ENCODE data around the gene XPO6.
"Not testable (repeated sequence)": the region's sequence is repeated elsewhere in the genome, so short reads cannot be mapped to it uniquely, and the experiment has no call there.

The XPO6 gene

DNA sequence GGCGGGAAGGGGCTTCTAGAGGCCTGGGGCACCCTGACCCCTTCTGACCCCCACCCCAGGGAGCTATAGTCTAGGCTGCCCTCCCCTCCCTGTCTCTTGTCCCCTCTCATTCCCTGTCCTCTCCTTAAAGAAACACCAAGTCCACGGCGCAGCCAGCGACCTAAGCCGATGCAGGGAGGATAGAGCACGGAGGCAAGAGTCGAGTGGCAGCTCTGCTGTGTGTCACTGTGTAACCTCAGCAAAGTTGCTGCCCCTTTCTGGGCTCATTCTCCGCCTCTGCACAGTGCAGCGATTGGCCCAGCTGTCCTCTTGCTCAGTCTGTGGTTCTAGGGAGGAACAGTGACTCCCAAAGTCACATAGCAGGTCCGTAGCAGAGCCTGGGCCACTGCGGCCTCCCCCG is 44.1 kb upstream of the XPO6 start:
- no peak overlapping the region for H3K4me3 ChIP-seq (replicated peaks; ENCODE audit: low read depth, low read length)
- DNase-seq (ENCODE audit: extremely low read depth, low read depth) = no peak
- no peak for TF ChIP-seq CTCF (IDR thresholded peaks at IDR 0.05; ENCODE audit: low read depth, low read length, missing control alignments)

- H3K4me3 ChIP-seq (replicated peaks; ENCODE audit: low read depth, low read length) = no peak overlapping the region
These were observed 42.4 kb upstream of the XPO6 start for GRCh38 chr16:28254158-28254557.

DNA sequence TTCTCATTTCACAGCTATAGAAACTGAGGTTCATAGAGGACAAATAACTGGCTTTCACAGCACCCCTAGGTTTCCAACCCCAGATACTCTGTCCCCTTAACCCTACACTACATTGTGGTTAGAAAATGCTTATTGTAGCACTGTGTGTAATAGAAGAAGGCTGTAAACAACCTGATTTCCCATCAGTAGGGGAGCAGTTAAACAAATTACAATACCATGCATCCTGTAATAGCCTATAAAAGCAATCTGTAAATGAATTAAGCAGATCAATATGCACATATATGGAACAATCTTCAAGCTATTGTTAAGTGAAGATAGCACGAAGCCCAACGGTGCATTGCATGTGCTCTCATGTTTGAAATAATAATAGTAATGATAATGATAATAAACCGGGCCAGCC is 39.2 kb upstream of the XPO6 start:
- no peak for DNase-seq (ENCODE audit: extremely low read depth, low read depth)
- H3K4me3 ChIP-seq (replicated peaks; ENCODE audit: low read depth, low read length) = no peak overlapping the region

More at GRCh38 chr16:28254158-28254557, 42.4 kb upstream of the XPO6 start:
- TF ChIP-seq CTCF (IDR thresholded peaks at IDR 0.05; ENCODE audit: low read depth, low read length, missing control alignments) = no peak
- no peak for DNase-seq (ENCODE audit: extremely low read depth, low read depth)

DNA sequence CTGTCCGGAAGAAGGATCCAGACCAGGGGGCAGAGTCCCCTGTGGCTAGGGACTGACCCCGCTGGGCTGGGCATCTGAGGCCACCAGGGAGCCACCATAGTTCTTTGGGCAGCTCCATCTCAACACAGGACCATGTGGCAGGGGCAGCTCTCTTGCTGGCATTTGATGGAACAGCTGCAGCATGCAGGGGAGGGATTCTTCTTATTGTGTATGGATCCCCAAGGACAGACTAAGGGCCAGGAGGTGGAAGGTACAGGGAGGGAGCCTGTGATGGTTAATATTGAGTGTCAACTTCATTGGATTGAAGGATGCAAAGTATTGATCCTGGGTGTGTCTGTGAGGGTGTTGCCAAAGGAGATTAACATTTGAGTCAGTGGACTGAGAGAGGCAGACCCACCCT is 37.7 kb upstream of the XPO6 start:
- not testable (repeated sequence) for DNase-seq (ENCODE audit: extremely low read depth, low read depth); H3K4me3 ChIP-seq (replicated peaks; ENCODE audit: low read depth, low read length)

More for the DNA sequence above, 39.2 kb upstream of the XPO6 start:
- TF ChIP-seq CTCF (IDR thresholded peaks at IDR 0.05; ENCODE audit: low read depth, low read length, missing control alignments) = no peak

DNA sequence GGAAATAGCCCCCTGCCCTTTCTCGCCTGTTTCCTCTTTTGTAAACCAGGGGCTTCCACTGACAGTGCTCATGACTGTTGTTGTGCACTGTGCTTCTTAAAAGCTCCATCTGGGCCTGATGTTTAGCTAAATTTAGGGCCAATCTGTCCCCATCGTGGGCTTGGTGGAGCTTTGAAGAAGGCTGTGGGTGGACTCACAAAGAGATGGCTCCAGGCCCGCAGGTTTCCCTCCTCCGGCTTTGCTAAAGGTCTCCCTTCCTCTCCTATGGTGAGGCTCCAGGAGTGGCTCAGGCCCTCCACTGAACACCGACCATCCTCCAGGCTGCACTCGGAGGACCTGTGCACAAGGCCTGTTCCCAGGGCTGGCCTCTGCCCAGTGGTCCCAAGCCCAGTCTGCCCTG is 30.2 kb upstream of the XPO6 start:
- DNase-seq (ENCODE audit: extremely low read depth, low read depth) = no peak
- TF ChIP-seq CTCF (IDR thresholded peaks at IDR 0.05; ENCODE audit: low read depth, low read length, missing control alignments) = no peak
- no peak overlapping the region for H3K4me3 ChIP-seq (replicated peaks; ENCODE audit: low read depth, low read length)

DNA sequence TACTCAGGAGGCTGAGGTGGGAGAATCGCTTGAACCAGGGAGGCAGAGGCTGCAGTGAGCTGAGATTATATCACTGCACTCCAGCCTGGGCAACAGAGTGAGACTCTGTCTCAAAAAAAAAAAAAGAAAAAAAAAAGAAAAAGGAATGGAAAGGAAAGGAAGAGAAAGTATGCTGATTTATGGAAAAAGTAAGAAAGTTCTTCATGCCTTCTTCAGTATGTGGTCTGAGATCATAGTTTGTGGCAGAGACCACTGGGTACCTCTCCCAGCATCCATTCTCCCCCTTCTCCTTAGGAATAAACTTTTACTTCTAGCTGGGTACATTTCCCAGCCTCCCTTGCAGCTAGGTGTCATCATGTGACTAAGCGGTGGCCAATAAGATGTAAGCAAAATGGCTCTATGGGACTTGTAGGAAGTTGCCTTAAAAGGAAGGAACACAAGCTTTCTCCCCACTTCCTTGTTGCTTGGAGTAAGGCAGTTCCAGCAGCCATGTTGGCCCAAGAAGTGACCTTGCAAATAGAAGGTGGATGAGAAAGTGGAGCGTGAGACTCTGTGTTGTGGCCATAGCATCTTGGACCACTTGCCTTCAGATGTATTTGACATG is 26.1 kb upstream of the XPO6 start:
- H3K4me3 ChIP-seq (replicated peaks; ENCODE audit: low read depth, low read length) = no peak overlapping the region
- no peak for DNase-seq (ENCODE audit: extremely low read depth, low read depth)
- no peak for TF ChIP-seq CTCF (IDR thresholded peaks at IDR 0.05; ENCODE audit: low read depth, low read length, missing control alignments)

DNA sequence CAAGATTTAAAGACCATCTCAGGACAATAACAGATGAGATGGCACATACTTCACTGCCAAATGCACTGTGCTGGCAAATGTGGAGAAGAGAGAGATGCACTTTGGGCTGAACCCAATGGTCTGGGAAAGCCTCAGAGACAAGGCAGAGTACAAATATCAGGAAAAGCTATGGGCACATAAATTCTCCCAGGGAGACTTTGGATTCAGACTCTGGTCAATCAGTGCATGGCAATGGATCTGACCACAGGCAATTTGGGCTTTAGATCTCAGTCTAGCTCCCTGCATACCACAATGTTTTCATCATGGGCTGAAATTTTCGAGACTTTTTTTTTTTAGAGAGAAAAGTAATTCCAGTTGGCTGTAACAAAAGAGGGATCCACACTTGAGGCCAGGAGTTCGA is 20.0 kb upstream of the XPO6 start:
- H3K4me3 ChIP-seq (replicated peaks; ENCODE audit: low read depth, low read length) = no peak overlapping the region
- no peak for DNase-seq (ENCODE audit: extremely low read depth, low read depth)
- no peak for TF ChIP-seq CTCF (IDR thresholded peaks at IDR 0.05; ENCODE audit: low read depth, low read length, missing control alignments)

DNA sequence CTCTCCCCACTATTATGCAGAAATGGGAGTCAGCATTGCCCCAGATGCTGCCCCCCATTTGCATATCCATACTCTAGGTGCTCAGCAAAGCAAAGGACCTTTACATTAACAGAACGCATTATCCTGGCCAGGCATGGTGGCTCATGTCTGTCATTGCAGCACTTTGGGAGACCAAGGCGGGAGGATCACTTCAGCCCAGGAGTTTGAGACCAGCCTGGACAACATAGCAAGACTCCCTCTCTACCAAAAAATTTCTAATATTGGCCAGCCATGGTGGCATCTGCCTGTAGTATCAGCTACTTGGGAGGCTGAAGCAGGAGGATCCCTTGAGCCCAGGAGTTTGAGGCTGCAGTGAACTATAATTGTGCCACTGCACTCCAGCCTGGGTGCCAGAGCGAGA is 12.1 kb upstream of the XPO6 start:
- DNase-seq (ENCODE audit: extremely low read depth, low read depth); H3K4me3 ChIP-seq (replicated peaks; ENCODE audit: low read depth, low read length): not testable (repeated sequence)

DNA sequence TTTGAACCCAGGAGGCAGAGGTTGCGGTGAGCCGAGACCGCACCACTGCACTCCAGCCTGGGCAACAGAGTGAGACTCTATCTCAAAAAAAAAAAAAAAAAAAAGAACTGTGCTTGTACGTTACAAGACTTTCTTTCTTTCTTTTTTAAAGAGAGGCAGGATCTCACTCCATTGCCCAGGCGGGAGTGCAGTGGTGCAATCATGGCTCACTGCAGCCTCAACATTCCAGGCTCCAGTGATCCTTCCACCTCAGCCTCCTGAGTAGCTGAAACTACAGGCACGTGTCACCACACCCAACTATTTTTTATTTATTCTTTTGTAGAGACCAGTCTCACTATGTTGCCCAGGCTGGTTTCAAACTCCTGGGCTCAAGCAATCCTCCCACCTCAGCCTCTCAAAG is 8.0 kb upstream of the XPO6 start:
- not testable (repeated sequence) for DNase-seq (ENCODE audit: extremely low read depth, low read depth); H3K4me3 ChIP-seq (replicated peaks; ENCODE audit: low read depth, low read length)
